AG08396 (cell line): ENCODE measurements around the gene RSKR.
A peak's percentile ranks its signal among the peaks of the same experiment; 100 is the strongest.
"Not testable (repeated sequence)": the region's sequence is repeated elsewhere in the genome, so short reads cannot be mapped to it uniquely, and the experiment has no call there.

Experiments used
- DNase-seq: peaks from one replicate; pipeline ENCODE4 v3.0.0; 2012; ENCODE audit warnings: low spot score, mixed read lengths

RSKR gene

DNA sequence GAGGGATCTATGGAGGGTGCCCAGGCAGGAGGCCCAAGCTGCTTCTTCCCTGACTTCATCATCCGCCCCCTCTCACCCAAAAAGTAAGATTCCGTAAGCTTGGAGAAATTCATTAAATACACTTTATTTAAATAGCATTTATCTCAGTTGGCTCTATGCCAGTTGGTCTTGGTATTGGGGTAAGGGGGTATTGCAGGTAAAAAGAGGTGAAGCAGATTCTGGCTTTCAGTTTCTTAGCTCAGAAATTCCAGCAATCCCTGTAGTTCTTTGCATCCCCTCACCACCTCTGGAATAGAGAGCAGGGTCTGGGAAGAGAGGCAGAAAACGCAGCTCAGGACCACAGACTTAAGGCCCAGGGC lies 36.5 kb downstream of the RSKR start:
- no peak for DNase-seq

DNA sequence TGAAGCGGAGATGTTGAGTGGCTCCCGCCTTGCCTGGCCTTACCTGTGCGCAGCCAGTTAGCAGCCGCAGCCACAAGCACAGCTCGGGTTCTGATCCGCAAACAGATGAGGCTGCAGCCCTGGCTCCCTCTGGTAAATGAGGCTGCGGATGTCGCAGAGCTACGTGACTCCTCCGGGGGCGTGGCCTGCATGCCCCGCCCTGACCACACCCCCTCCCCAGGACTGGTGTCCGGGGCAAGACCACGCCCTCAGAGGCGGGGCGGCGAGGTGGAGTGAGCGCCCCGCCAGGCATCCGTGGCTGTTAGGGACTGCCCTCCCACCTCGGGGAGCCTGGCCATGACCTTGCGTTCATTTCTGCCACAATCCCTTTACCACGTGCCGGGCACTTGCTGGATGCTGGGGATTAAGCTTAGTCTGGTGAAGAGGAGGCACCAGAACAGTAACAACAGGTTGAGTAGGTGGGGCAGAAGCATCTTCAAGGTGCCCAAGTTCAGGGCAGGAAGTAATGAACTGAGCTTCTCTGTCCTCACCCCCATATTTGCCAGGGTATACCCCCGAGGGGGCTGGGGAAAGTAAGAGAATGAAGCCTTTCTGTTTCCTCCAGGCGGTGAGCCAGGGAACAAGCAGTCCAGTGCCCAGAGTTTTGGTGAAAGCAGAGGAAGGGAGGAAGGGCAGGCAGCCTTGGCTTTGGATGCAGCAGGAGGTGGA lies 37.1 kb downstream of the RSKR start, which contains the start of gene ALDOC:
Gene ALDOC (minus strand): TSS at position 138 of the 708 bp plus-strand sequence. CDS start 1,363 bp downstream, outside the sequence.
- DNase-seq, result peak; percentile 97

- not testable (repeated sequence) for DNase-seq
These were observed 38.0 kb downstream of the RSKR start for GRCh38 chr17:28576016-28576415.

DNA sequence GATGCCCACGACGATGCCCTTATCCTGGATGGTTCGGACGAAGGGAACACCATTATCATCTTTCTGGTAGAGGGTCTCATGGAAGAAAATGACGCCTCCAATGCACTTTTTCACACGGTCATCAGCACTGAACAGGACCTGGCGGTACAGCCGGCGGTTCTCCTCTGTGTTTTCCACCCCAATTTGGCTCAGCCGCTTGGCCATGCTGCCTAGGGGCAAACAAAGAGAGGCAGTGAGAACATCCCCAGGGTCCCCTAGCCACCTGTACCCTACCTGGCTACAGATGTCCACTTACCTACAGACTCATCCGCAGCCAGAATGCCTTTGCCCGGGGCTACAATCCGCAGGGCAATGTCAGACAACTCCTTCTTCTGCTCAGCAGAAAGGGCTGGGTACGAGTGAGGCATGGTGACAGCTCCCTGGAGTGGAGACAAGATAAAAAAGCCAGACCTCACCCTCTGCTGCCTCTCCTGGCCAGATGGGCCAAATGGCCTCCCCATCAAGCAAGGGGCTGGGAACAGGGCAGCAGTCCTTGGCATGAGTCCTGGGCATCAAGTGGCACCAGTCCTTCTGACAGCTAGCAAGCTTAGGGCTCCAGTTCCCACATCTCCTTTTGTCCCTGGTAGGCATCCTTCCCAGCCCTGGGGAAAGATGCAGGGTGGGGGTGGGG lies 38.7 kb downstream of the RSKR start:
- no peak for DNase-seq

- DNase-seq, result no peak
These were observed 39.5 kb downstream of the RSKR start for GRCh38 chr17:28574526-28574925.

- DNase-seq, result no peak
These were observed 40.0 kb downstream of the RSKR start for GRCh38 chr17:28573966-28574480.

GRCh38 chr17:28573521-28573920 lies 40.5 kb downstream of the RSKR start:
- no peak for DNase-seq

GRCh38 chr17:28573040-28573380 lies 41.0 kb downstream of the RSKR start:
- DNase-seq, result no peak

DNA sequence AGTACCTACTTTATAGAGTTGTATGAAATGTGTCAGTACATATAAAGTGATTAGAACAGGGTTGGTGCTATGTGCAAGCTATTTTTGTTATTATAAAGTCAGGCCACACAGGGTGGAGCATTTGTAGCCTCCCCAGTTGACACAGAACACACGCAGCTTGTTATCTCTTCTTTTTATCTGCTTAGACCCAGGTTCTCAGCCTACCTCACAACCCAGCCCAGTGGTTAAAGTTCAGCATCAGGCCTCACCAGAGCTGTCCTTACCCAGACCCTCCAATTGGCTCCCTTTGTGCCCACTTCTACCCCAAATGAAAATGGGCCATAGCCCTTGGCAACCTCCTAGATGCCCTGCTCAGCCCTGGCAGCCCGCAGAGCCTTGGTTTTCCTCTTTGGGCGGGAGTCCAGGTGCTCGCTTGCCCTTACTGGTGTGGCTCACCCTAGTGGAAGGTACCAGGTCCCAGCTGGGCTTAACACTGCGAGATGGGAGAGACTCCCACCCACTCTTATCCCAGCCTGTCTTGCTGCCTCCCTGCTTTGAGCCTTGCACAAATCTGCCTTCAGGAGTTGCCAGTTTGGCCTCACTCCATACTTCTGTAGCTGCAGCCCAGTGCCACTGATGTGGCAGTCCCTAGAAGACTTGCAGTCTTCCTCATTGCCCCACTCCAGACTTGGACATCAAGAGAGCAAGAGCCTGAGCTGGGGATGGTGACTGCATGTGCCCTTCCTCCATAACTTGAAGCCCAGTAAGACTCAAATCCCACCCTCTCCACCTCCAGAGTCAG lies 41.5 kb downstream of the RSKR start:
- DNase-seq, result no peak

DNA sequence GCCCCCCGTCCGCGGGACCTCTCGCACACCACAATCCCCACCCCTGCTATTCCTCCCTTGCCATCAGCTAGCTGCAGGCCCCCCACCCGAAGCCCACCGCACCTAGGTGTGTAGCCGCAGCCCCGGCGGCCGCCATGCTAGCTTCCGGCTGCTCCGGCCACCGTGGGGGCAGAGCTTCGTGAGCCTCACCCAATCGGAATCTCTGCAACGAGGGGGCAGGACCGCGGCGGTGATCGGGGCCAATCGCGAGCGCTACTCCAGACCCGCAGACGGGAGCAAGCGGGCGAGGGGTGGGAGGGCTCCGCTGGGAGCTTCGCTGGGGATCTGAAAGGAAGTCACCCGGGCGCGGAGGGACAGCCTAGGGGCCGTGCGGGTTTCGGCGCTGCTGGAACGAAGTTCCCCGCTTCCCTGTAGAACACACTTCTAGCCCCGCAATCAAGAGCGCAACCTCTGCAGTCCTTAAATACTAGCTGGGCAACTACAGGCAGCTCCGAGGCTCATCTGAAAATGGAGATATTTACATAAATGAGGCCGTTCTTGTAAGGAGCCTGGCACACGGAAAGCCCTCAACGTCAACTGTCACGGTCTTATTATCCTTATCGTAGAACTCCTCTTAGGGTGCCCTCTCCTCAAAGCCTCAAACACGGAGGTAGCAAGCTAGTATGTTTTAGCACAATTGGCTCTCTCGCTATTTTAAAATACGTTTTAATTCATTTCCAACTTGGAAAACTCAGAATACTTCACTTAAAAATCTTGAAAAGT lies 42.4 kb downstream of the RSKR start, which contains the start of gene PIGS:
Gene PIGS (minus strand): TSS at position 164 of the 762 bp plus-strand sequence. CDS start 28 bp downstream, at position 136.
- DNase-seq, result peak; percentile 97

GRCh38 chr17:28570716-28571360 lies 43.1 kb downstream of the RSKR start:
- peak; percentile 32 for DNase-seq

DNA sequence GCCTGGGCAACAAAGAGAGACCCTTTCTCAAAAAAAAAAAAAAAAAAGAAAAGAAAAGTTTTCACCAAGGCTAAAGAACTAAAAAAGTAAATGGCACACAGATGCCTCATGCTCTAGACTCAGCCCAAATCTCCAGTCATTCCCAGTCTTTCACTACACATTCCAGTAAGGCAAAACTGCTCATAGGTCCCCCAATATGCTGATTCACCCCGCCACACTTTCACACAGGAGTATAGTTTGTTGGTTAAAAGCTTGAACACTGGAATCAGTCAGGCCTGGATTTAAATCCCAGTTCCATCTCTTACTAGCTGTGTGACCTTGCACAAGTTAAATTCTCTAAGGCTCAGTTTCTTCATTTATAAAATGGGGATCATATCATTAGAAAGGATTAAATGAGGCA lies 44.5 kb downstream of the RSKR start:
- DNase-seq, result no peak

DNA sequence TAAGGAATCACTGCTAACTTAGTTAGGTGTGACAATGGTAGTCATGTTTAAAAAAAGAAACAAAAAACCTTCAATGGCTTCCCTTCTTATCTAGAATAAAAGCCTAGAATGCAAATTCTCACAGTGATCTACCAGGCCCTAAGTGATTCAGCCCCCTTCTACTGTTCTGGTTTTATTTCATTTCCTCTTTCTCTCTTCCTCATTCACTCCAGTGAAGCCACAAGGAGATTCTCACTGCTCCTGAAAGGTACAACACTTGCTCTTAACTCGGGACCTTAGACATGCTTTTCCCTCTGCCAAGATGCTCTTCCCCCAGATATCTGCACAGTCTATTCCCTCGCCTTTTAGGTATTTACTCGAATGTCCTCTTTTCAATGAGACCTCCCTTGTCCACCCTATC lies 46.4 kb downstream of the RSKR start:
- DNase-seq, result no peak

GRCh38 chr17:28563475-28563874 lies 50.5 kb downstream of the RSKR start:
- DNase-seq, result peak; percentile 75
